Neural progenitor cell (in vitro differentiated cells): Measurements from ENCODE around the gene MPHOSPH10.

Experiments used
- CTCF ChIP-seq: fragments of 200-600 bp; sonication (generic); IDR thresholded peaks from 2 replicates; pipeline ENCODE4 v1.5.1; 2017; ENCODE audit warnings: antibody characterized with exemption, mild to moderate bottlenecking
- EZH2 ChIP-seq: fragments of 200-600 bp; sonication (generic); IDR thresholded peaks from 2 replicates; pipeline ENCODE4 v1.6.1; 2017; ENCODE audit warnings: antibody characterized with exemption, mild to moderate bottlenecking, moderate library complexity
- EZH2phosphoT487 ChIP-seq: fragments of 200-600 bp; sonication (generic); IDR thresholded peaks from 2 replicates; pipeline ENCODE4 v1.6.1; 2017; ENCODE audit warnings: antibody characterized with exemption

- TF ChIP-seq CTCF (no peak), EZH2 (no peak), EZH2phosphoT487 (no peak)
Observed at GRCh38 chr2:71101656-71102055, 28.8 kb upstream of the MPHOSPH10 start.
